PC-9 (cell line): ENCODE results near the gene RXFP3.

ENCODE experiments used
- EZH2 ChIP-seq: fragments of 200-600 bp; sonication (generic); IDR thresholded peaks from 2 replicates; pipeline ENCODE4 v1.8.0; 2017; ENCODE audit warnings: antibody characterized with exemption, low read depth
- TF ChIP-seq, protein P1 (sequence below): fragments of 200-600 bp; sonication (generic); conservative IDR thresholded peaks from 2 replicates; pipeline ENCODE4 v1.6.1; 2017; ENCODE audit warnings: mixed run types, antibody characterized with exemption, mild to moderate bottlenecking, moderate library complexity

DNA sequence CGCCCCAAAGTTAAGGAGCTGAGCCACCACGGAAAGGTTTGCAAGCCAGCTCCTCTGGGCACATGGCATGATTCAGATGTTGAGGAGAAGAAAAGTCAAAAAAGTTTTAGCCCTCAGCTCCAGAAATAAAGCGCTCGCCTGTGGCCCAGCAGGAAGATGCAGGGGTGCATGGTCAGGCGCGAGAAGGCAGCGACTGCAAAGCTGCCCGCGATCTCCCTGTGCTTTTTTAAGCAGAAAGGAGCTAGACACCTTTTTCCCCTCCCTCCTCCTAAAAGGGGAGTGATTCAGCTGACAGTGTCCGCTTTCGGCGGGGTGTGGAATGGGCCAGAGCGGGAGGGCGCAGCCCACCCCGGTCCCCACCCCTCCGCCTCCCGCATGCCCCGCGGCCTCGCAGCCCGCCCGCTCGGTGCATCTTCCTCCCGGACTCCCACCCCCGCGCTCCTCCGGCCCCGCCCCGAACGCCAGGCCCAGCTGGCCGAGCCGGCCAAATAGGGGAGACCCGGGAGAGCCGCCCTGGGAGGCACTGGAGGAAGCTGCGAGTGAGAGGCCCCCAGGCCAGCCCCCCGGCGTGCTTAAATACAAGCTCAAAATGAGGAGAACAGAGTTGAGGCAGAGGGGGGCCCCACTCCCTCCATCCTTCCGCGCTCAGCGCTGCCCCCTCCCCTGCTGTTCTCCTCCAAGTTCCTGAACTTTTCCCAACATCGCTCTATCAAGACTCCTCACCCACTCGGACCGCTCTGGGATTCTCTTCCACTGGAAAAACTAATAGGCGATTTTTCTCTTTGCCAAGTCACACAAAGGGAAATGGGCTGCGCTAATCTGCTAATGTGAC lies 44.2 kb upstream of the RXFP3 start, which contains the start of gene ADAMTS12:
- TF ChIP-seq, protein P1, sequence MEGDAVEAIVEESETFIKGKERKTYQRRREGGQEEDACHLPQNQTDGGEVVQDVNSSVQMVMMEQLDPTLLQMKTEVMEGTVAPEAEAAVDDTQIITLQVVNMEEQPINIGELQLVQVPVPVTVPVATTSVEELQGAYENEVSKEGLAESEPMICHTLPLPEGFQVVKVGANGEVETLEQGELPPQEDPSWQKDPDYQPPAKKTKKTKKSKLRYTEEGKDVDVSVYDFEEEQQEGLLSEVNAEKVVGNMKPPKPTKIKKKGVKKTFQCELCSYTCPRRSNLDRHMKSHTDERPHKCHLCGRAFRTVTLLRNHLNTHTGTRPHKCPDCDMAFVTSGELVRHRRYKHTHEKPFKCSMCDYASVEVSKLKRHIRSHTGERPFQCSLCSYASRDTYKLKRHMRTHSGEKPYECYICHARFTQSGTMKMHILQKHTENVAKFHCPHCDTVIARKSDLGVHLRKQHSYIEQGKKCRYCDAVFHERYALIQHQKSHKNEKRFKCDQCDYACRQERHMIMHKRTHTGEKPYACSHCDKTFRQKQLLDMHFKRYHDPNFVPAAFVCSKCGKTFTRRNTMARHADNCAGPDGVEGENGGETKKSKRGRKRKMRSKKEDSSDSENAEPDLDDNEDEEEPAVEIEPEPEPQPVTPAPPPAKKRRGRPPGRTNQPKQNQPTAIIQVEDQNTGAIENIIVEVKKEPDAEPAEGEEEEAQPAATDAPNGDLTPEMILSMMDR, result no peak; the same call in 1 of the 2 replicates
- TF ChIP-seq EZH2, result no peak
